Measurements from ENCODE around the gene TRDN. TPM values are rescaled to one million over a fixed set of nuclear protein-coding genes. Genes with fewer than 3 reads are reported as not detected.
A peak's percentile ranks its signal among the peaks of the same experiment; 100 is the strongest.
"Not testable (repeated sequence)": the region's sequence is repeated elsewhere in the genome, so short reads cannot be mapped to it uniquely, and the experiment has no call there.

Gene TRDN
- total and polyA plus RNA-seq, 3 experiments from 2014 or later, result not detected

- DNase-seq, result no peak
These were observed 403.4 kb downstream of the TRDN start for GRCh38 chr6:123233336-123233735.

GRCh38 chr6:123227789-123228188, 409.0 kb downstream of the TRDN start:
- POLR2A ChIA-PET; H3K27ac ChIP-seq (ENCODE audit: low read depth, low read length); H3K27me3 ChIP-seq (ENCODE audit: insufficient read depth, low read length, poor library complexity, severe bottlenecking); H3K4me3 Mint-ChIP-seq; H3K4me3 ChIP-seq (ENCODE audit: low read length); DNase-seq; H3K36me3 ChIP-seq (ENCODE audit: insufficient read depth, low read length); H3K4me1 Mint-ChIP-seq; CTCF ChIA-PET; H3K36me3 Mint-ChIP-seq; H3K27ac Mint-ChIP-seq; H3K27me3 Mint-ChIP-seq; H3K4me1 ChIP-seq (ENCODE audit: insufficient read depth, low read length); H3K9me3 ChIP-seq (ENCODE audit: low read length): not testable (repeated sequence)
- peaks cover 0 to 12% (median under 1%) of the 10 kb centered on the region in 5 donors for H3K9me3 Mint-ChIP-seq

More at GRCh38 chr6:123233336-123233735, 403.4 kb downstream of the TRDN start:
- H3K36me3 Mint-ChIP-seq, result no peaks in the 10 kb centered on the region
- H3K4me3 Mint-ChIP-seq, result no peak overlapping the region
- peaks cover 0 to 2% (median 1%) of the 10 kb centered on the region in 5 donors for H3K9me3 Mint-ChIP-seq
- ChIA-PET CTCF (no interaction called here), POLR2A (no interaction called here)
- no peaks in the 10 kb centered on the region for H3K4me1 ChIP-seq (ENCODE audit: insufficient read depth, low read length)
- no peak overlapping the region for H3K4me3 ChIP-seq (ENCODE audit: low read length)
- H3K36me3 ChIP-seq (ENCODE audit: insufficient read depth, low read length), result no peaks in the 10 kb centered on the region
- no peak overlapping the region for H3K27ac ChIP-seq (ENCODE audit: low read depth, low read length)
- no peaks in the 10 kb centered on the region for H3K27me3 Mint-ChIP-seq
- peak overlapping the region in 1 of 8 donors; percentile 9 for H3K27ac Mint-ChIP-seq
- H3K4me1 Mint-ChIP-seq, result no peaks in the 10 kb centered on the region
- no peaks in the 10 kb centered on the region for H3K27me3 ChIP-seq (ENCODE audit: insufficient read depth, low read length, poor library complexity, severe bottlenecking)
- H3K9me3 ChIP-seq (ENCODE audit: low read length), result no peaks in the 10 kb centered on the region

- Histone ChIP-seq H3K27ac (ENCODE audit: low read depth, low read length) (no peak overlapping the region), H3K4me3 (ENCODE audit: low read length) (no peak overlapping the region), H3K36me3 (ENCODE audit: insufficient read depth, low read length) (no peaks in the 10 kb centered on the region), H3K27me3 (ENCODE audit: insufficient read depth, low read length, poor library complexity, severe bottlenecking) (no peaks in the 10 kb centered on the region), H3K9me3 (ENCODE audit: low read length) (no peaks in the 10 kb centered on the region), H3K4me1 (ENCODE audit: insufficient read depth, low read length) (no peaks in the 10 kb centered on the region)
- no peak for DNase-seq
- CTCF ChIA-PET, result no interaction called here
- H3K9me3 Mint-ChIP-seq, result peaks cover 0 to 12% (median 5%) of the 10 kb centered on the region in 5 donors
- H3K4me1 Mint-ChIP-seq, result no peaks in the 10 kb centered on the region
- no peaks in the 10 kb centered on the region for H3K36me3 Mint-ChIP-seq
- POLR2A ChIA-PET, result no interaction called here
- no peak overlapping the region for H3K4me3 Mint-ChIP-seq
- no peak overlapping the region for H3K27ac Mint-ChIP-seq
- H3K27me3 Mint-ChIP-seq, result no peaks in the 10 kb centered on the region
These were observed 410.4 kb downstream of the TRDN start for GRCh38 chr6:123226398-123226797.

GRCh38 chr6:123224077-123224476, 412.7 kb downstream of the TRDN start:
- no peak overlapping the region for H3K4me3 ChIP-seq (ENCODE audit: low read length)
- no peaks in the 10 kb centered on the region for H3K9me3 ChIP-seq (ENCODE audit: low read length)
- H3K27ac ChIP-seq (ENCODE audit: low read depth, low read length), result no peak overlapping the region
- H3K4me1 ChIP-seq (ENCODE audit: insufficient read depth, low read length), result no peaks in the 10 kb centered on the region
- Mint-ChIP-seq H3K27me3 (no peaks in the 10 kb centered on the region), H3K4me1 (no peaks in the 10 kb centered on the region), H3K36me3 (no peaks in the 10 kb centered on the region), H3K27ac (no peak overlapping the region), H3K9me3 (peaks cover 0 to 12% (median 5%) of the 10 kb centered on the region in 5 donors), H3K4me3 (no peak overlapping the region)
- no peaks in the 10 kb centered on the region for H3K36me3 ChIP-seq (ENCODE audit: insufficient read depth, low read length)
- ChIA-PET POLR2A (no interaction called here), CTCF (no interaction called here)
- DNase-seq, result no peak
- no peaks in the 10 kb centered on the region for H3K27me3 ChIP-seq (ENCODE audit: insufficient read depth, low read length, poor library complexity, severe bottlenecking)

- H3K27ac ChIP-seq (ENCODE audit: low read depth, low read length), result no peak overlapping the region
- no peak overlapping the region for H3K27ac Mint-ChIP-seq
- no peaks in the 10 kb centered on the region for H3K4me1 ChIP-seq (ENCODE audit: insufficient read depth, low read length)
- no peaks in the 10 kb centered on the region for H3K36me3 Mint-ChIP-seq
- no peaks in the 10 kb centered on the region for H3K27me3 ChIP-seq (ENCODE audit: insufficient read depth, low read length, poor library complexity, severe bottlenecking)
- H3K4me3 ChIP-seq (ENCODE audit: low read length), result no peak overlapping the region
- H3K9me3 ChIP-seq (ENCODE audit: low read length), result no peaks in the 10 kb centered on the region
- H3K4me3 Mint-ChIP-seq, result no peak overlapping the region
- H3K9me3 Mint-ChIP-seq, result peaks cover 0 to 12% (median 5%) of the 10 kb centered on the region in 5 donors
- ChIA-PET POLR2A (no interaction called here), CTCF (no interaction called here)
- no peaks in the 10 kb centered on the region for H3K4me1 Mint-ChIP-seq
- no peak for DNase-seq
- H3K27me3 Mint-ChIP-seq, result no peaks in the 10 kb centered on the region
- H3K36me3 ChIP-seq (ENCODE audit: insufficient read depth, low read length), result no peaks in the 10 kb centered on the region
These were observed 413.3 kb downstream of the TRDN start for GRCh38 chr6:123223461-123223860.

- Histone ChIP-seq H3K27ac (ENCODE audit: low read depth, low read length) (no peak overlapping the region), H3K4me3 (ENCODE audit: low read length) (no peak overlapping the region), H3K9me3 (ENCODE audit: low read length) (no peaks in the 10 kb centered on the region), H3K27me3 (ENCODE audit: insufficient read depth, low read length, poor library complexity, severe bottlenecking) (no peaks in the 10 kb centered on the region), H3K4me1 (ENCODE audit: insufficient read depth, low read length) (no peaks in the 10 kb centered on the region), H3K36me3 (ENCODE audit: insufficient read depth, low read length) (no peaks in the 10 kb centered on the region)
- H3K27me3 Mint-ChIP-seq, result no peaks in the 10 kb centered on the region
- no peak overlapping the region for H3K4me3 Mint-ChIP-seq
- H3K36me3 Mint-ChIP-seq, result no peaks in the 10 kb centered on the region
- H3K9me3 Mint-ChIP-seq, result peaks cover 0 to 12% (median 3%) of the 10 kb centered on the region in 5 donors
- POLR2A ChIA-PET, result no interaction called here
- DNase-seq, result no peak
- CTCF ChIA-PET, result no interaction called here
- H3K27ac Mint-ChIP-seq, result no peak overlapping the region
- H3K4me1 Mint-ChIP-seq, result no peaks in the 10 kb centered on the region
These were observed 421.5 kb downstream of the TRDN start for GRCh38 chr6:123215211-123215610.

- Mint-ChIP-seq H3K4me3 (no peak overlapping the region), H3K27me3 (no peaks in the 10 kb centered on the region), H3K4me1 (no peaks in the 10 kb centered on the region), H3K36me3 (no peaks in the 10 kb centered on the region), H3K9me3 (peaks cover 0 to 12% (median 3%) of the 10 kb centered on the region in 5 donors), H3K27ac (no peak overlapping the region)
- Histone ChIP-seq H3K27ac (ENCODE audit: low read depth, low read length) (no peak overlapping the region), H3K4me1 (ENCODE audit: insufficient read depth, low read length) (no peaks in the 10 kb centered on the region), H3K9me3 (ENCODE audit: low read length) (no peaks in the 10 kb centered on the region), H3K4me3 (ENCODE audit: low read length) (no peak overlapping the region), H3K27me3 (ENCODE audit: insufficient read depth, low read length, poor library complexity, severe bottlenecking) (no peaks in the 10 kb centered on the region), H3K36me3 (ENCODE audit: insufficient read depth, low read length) (no peaks in the 10 kb centered on the region)
- ChIA-PET CTCF (no interaction called here), POLR2A (no interaction called here)
- DNase-seq, result no peak
These were observed 422.3 kb downstream of the TRDN start for GRCh38 chr6:123214433-123214832.

GRCh38 chr6:123213921-123214320, 422.8 kb downstream of the TRDN start:
- H3K9me3 ChIP-seq (ENCODE audit: low read length), result no peaks in the 10 kb centered on the region
- H3K27ac ChIP-seq (ENCODE audit: low read depth, low read length), result no peak overlapping the region
- ChIA-PET POLR2A (no interaction called here), CTCF (no interaction called here)
- no peaks in the 10 kb centered on the region for H3K27me3 ChIP-seq (ENCODE audit: insufficient read depth, low read length, poor library complexity, severe bottlenecking)
- no peaks in the 10 kb centered on the region for H3K36me3 ChIP-seq (ENCODE audit: insufficient read depth, low read length)
- no peaks in the 10 kb centered on the region for H3K36me3 Mint-ChIP-seq
- DNase-seq, result no peak
- no peak overlapping the region for H3K4me3 Mint-ChIP-seq
- H3K27me3 Mint-ChIP-seq, result no peaks in the 10 kb centered on the region
- H3K4me1 ChIP-seq (ENCODE audit: insufficient read depth, low read length), result no peaks in the 10 kb centered on the region
- H3K4me1 Mint-ChIP-seq, result no peaks in the 10 kb centered on the region
- peaks cover 0 to 12% (median 3%) of the 10 kb centered on the region in 5 donors for H3K9me3 Mint-ChIP-seq
- H3K4me3 ChIP-seq (ENCODE audit: low read length), result no peak overlapping the region
- H3K27ac Mint-ChIP-seq, result no peak overlapping the region

Data from CD8-positive, alpha-beta memory T cell (primary cell).